ENCODE measurements around the gene BTBD9.

DNA sequence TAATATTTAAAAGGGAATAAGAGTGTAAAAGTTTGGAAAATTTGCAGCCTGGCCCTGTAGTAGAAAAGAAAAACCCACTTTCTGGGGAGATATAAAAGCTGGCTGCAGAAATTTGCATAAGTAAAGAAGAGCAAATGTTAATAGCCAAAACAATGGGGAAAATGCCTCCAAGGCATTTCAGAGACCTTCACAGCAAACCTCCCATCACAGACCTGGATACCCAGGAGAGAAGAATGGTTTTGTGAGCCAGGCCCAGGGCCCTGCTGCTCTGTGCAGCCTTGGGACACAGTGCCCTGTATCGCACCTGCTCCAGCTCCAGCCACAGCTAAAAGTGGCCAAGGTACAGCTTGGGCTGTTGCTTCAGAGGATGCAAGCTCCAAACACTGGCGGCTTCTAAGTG is 113.8 kb downstream of the BTBD9 start:
- TF ChIP-seq EZH2 (IDR thresholded peaks at IDR 0.05; ENCODE audit: insufficient read depth, poor library complexity, severe bottlenecking) (no peak), EZH2phosphoT487 (IDR thresholded peaks at IDR 0.05; ENCODE audit: insufficient read depth, low read depth) (no peak)

Data from GM23248 (cell line).